ENCODE results near the gene PLEKHH1.

DNA sequence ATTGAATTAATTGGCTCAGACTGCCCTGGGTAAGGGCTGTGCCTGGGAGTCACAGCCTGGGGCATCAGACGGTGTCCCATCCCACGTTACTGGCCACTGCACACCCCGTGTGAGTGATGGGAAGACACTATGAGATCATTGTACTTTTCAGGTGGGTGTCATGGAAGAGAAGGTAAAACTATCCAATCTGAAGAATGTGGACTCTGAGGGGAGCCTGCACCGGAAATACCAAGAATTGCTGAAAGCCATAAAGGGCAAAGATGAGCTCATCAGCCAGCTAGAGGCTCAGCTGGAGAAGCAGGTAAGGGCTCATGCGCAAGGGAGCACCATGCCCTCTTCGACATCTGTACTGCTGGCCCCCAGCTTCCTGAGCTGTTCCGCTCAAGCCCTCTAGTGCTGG is 24.0 kb downstream of the PLEKHH1 start:
- TF ChIP-seq, protein P1, sequence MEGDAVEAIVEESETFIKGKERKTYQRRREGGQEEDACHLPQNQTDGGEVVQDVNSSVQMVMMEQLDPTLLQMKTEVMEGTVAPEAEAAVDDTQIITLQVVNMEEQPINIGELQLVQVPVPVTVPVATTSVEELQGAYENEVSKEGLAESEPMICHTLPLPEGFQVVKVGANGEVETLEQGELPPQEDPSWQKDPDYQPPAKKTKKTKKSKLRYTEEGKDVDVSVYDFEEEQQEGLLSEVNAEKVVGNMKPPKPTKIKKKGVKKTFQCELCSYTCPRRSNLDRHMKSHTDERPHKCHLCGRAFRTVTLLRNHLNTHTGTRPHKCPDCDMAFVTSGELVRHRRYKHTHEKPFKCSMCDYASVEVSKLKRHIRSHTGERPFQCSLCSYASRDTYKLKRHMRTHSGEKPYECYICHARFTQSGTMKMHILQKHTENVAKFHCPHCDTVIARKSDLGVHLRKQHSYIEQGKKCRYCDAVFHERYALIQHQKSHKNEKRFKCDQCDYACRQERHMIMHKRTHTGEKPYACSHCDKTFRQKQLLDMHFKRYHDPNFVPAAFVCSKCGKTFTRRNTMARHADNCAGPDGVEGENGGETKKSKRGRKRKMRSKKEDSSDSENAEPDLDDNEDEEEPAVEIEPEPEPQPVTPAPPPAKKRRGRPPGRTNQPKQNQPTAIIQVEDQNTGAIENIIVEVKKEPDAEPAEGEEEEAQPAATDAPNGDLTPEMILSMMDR (IDR thresholded peaks at IDR 0.05; ENCODE audit: control extremely low read depth in 1 of 3, insufficient read depth in 1 of 3, low read depth in 1 of 3, low read length in 3 of 3), result no peak
- TF ChIP-seq EP300 (IDR thresholded peaks at IDR 0.05; ENCODE audit: borderline replicate concordance in 1 of 2, low read depth in 2 of 2, low read length in 2 of 2) (no peak), YY1 (IDR thresholded peaks at IDR 0.05; ENCODE audit: low read depth, low read length) (no peak), JUND (IDR thresholded peaks at IDR 0.05; ENCODE audit: low read length) (no peak), EZH2 (IDR thresholded peaks at IDR 0.05; ENCODE audit: low read depth, low read length, severe bottlenecking) (no peak), CHD2 (IDR thresholded peaks at IDR 0.05; ENCODE audit: low read length) (no peak), RAD21 (IDR thresholded peaks at IDR 0.05 in 1 of 2, conservative IDR thresholded peaks at IDR 0.05 in 1 of 2; ENCODE audit: low read depth in 2 of 2, low read length in 2 of 2) (no peak), TAF1 (IDR thresholded peaks at IDR 0.05; ENCODE audit: low read depth, low read length) (no peak), POLR2A (IDR thresholded peaks at IDR 0.05; ENCODE audit: control extremely low read depth in 1 of 2, low read depth in 2 of 2, low read length in 2 of 2) (no peak), RBBP5 (IDR thresholded peaks at IDR 0.05; ENCODE audit: borderline replicate concordance, low read depth, low read length) (no peak)
